ENCODE measurements around the gene ARGLU1.
"Not testable (repeated sequence)": the region's sequence is repeated elsewhere in the genome, so short reads cannot be mapped to it uniquely, and the experiment has no call there.

ARGLU1 gene

DNA sequence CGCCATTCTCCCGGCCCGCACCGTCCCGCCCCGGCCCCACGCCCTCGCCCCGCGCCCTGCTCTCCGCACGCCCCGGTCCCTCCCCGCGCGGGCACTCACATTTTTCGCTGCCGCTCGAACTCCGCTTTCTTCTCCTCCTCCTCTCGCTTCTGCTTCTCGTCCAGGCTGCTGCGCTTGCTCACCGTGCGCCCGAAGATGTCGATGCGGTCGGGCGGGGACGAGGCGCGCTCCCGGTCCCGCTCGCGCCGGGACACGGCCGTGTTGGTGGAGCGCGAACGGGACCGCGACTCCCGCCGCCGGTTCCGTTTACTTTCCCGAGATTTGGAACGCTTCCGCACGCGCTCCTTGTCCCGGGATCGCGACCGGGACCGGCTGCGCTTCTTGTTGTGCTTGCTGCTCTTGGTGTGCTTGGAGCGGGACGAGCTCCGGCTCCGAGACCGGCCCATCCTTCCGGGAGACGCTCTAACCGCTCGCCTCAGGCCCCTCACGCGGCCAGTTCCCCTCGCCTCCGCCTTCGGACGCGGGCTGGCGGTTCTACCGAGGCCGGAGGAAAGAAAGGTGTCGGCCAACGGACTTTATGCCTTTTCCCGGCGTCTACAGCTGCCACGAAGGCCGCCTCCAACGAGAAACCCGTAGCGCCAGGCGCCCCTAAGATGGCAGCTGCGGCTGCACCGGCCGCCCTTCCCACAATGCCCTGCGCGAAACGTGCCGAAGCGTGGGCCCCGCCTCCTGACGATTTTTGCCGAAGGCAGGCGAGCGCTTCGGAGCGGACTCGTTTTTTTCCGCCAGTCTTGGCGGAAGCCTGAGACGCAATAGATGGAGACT lies at the start of gene ARGLU1:
Gene ARGLU1 (minus strand): TSS at position 664 of the 825 bp plus-strand sequence. CDS start 218 bp downstream, at position 446.
- peak; percentile 86 for DNase-seq (ENCODE audit: low spot score)
- FAIRE-seq: no peak

DNA sequence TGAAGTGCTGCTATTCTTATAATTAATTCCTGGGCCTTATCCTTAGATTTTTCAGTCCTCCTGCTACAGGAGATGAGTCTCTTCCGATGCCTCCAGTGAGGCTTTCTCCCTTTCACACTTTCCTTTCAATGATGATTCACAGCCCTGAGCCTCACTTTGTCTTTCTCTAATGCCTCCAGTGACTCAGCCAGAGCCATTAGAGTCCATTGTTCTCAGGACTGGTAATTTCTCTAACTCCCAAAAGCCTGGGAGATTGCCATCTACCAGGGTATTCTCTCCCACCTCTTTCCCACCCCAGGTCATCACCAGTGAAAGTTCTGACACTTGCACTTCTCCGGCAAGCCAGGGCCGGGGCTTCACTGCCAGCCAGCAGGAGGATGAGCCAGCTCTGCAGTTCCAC lies 49.6 kb upstream of the ARGLU1 start:
- DNase-seq (ENCODE audit: low spot score) (peak; percentile 35), FAIRE-seq (no peak)

DNA sequence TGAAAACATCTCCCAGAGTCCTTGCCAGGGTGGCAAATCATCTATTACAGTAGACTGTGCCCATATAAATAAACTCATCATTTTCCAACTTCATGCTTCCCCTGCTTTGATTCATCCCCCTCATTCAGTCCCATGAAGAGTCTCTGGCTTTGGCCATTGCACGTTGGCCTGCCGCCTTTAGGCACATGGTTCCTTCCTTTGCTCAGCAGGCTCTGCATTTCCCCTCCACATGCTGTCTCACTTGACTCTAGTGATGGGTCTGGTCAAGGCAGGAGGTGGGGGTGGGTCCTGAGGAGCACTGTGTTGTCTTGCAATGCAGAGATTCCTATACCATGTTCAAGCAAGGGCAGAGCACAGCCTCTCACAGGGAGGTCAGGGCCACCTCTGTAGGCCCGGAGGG lies 48.8 kb upstream of the ARGLU1 start:
- no peak for FAIRE-seq

GRCh38 chr13:106614874-106615273 lies 46.9 kb upstream of the ARGLU1 start:
- no peak for FAIRE-seq
- DNase-seq (ENCODE audit: low spot score): no peak

More for the DNA sequence above, 48.8 kb upstream of the ARGLU1 start:
- DNase-seq (ENCODE audit: low spot score): no peak

DNA sequence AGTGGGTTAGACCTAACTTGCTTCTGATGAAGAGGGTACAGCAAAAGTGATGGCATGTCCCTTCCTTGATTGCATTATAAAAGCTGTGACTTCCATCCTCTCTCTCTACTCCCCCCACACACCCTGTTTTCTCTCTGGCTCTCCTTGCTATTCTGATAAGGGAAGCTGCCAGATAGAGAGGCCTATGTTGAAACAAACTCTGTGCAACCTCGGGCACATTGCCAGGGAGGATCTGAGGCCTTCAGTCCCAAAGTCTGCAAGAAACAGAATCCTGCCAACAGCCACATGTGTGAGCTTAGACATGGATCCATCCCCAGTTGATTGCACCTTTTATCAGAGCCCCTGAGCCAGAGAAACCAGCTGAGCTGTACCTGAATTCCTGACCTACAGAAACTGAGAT lies 44.8 kb upstream of the ARGLU1 start:
- no peak for DNase-seq (ENCODE audit: low spot score)
- FAIRE-seq: no peak

GRCh38 chr13:106610486-106610885 lies 42.5 kb upstream of the ARGLU1 start:
- DNase-seq (ENCODE audit: low spot score) (no peak), FAIRE-seq (no peak)

- DNase-seq (ENCODE audit: low spot score): no peak
- no peak for FAIRE-seq
Measured at GRCh38 chr13:106609116-106609515, 41.2 kb upstream of the ARGLU1 start.

GRCh38 chr13:106603546-106603945 lies 35.6 kb upstream of the ARGLU1 start:
- no peak for DNase-seq (ENCODE audit: low spot score)
- FAIRE-seq: no peak

- DNase-seq (ENCODE audit: low spot score): no peak
- FAIRE-seq: no peak
Measured at GRCh38 chr13:106602178-106602577, 34.2 kb upstream of the ARGLU1 start.

DNA sequence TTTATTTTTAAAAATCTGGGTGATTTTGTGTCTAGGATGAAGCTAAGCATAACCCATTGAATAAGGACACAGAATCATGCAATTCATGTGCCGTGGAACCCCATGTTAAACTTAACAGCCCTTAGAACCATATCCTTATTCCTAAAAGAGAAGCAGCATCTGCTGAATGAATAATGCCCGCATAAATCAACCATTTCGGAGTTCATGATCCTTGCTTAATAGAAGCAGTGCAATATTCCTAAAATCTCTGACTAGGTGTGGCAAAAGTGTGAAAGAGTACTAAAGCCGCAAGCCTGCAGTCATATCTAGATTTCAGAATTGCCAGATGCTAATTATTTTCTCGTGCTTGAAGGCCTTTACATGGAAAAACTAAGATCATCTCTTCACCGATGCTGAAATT lies 33.6 kb upstream of the ARGLU1 start:
- FAIRE-seq (no peak), DNase-seq (ENCODE audit: low spot score) (no peak)

- DNase-seq (ENCODE audit: low spot score); FAIRE-seq: not testable (repeated sequence)
Measured at GRCh38 chr13:106600798-106601135, 32.8 kb upstream of the ARGLU1 start.

DNA sequence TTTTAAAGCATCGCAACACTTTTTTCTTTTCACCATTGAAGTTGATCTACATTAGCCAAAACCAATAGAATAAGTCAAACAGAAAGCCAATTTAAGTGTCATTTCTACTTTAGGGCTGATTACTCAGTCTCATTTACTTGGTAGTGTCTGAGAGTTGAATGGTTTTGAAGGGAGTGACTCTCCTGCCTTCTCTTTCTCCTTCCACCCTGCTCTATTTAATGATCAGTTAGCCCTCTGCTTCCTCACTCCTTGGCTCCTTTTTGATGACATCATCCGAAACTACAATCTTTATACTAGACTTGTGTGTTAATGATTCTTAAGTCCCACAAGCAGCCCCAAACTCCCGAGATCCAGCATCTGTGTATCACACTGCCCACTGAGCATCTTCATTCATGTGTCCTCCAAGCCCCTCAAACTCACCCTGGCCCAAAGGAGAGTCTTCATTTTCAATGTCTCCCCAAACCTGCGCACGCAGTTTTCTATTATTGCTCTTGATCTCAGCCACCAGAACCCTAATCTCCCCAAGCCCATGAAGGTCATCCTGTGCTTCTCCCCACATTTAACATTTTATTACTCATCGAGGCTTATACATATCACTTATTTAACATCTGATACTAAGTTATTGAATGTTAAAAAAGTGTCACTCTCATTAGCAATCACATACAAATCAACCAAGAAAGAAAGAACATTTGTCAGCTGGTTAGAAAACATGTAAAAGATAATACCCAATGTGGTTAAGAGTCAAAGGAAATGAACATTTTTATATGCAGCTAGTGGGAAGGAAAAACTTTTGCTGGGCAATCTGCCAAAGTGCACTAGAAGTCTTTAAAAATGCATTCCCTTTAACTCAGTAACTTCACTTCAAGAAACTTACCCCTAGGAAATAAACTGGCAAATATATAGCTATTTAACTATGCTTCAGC lies 32.2 kb upstream of the ARGLU1 start:
- peak; percentile 6 for DNase-seq (ENCODE audit: low spot score)
- no peak for FAIRE-seq

DNA sequence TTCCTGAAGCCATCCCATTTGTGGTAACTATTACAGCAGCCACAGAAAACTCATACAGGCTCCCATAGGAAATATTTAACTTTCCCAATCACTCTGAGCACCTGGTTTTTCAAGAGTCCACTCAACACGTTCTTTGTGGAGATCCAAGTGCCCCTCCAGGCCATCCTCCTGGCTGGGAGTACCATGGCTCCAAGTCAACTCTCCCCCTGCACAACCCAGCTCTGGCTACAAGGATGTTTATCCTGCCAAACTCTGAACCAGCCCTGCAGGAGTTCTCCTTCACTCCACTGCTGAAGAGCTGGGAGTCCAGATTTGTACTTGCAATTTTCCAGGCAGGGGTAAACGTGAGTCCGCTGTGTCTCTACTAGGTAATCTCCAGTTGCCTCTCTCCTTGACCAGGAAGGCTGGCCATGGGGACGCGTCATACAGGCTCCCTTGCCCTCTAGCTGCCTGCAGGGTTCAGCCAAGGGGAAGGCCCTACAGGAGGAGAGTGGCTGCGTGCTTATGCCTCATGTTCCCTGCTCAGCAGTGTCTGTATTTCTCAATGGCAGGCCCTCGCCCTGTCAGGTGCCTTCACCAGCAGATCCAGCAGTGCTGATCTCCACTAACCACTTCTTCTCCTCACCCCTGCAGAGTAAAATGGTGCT lies 29.9 kb upstream of the ARGLU1 start:
- DNase-seq (ENCODE audit: low spot score) (no peak), FAIRE-seq (no peak)

GRCh38 chr13:106597186-106597585 lies 29.2 kb upstream of the ARGLU1 start:
- DNase-seq (ENCODE audit: low spot score) (no peak), FAIRE-seq (no peak)

DNA sequence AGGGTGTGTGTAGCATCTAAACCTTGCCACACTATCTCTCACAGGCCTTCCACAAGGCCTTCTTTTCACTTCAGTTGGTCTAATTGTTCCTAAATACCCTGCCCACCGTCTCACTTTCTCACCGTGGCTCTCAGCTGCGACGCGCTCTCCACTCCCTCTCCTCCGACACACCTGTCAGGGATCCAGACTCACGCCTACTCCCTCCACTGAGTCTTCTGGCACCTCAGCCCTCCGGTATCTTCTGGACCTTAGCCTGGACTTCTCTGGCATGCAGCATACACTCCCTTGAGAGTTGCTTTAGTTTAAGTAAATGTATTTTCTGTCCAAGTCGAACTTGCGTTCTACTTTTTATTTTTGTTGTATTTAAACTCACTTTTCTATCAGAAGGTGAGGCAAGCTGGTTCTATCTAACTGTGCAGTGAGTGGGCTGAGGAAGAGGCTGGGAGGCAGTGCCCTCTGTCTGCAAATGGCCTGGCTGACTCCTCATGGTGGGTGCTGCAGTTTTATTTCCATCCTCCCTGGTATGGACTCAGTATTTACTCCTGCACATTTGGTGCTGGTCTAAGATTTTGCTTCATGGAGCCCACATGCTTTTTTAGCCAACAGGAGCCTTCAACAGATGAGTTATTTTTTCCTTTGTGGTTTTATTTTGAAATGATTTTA lies 28.5 kb upstream of the ARGLU1 start:
- DNase-seq (ENCODE audit: low spot score) (no peak), FAIRE-seq (no peak)

DNA sequence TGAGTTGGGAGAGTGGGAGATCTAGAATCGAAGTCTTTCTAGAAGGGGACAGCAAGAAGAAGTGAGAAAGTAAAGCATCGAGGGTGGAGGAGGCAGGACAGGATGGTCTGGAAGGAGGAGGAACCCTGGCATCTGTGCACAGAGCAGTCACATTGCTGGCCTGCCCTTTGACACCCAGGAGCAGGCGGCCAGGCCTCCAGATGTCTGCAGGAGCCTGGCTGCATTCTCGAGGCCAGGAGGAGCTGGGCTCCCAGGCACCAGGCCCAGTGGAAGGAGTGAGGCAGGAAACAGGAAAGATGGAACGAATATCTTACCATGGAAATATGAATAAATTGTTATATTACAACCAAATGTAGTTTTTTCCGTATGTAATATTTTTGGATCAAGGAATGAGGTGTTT lies 27.7 kb upstream of the ARGLU1 start:
- no peak for FAIRE-seq

GRCh38 chr13:106594980-106595379 lies 27.0 kb upstream of the ARGLU1 start:
- FAIRE-seq: no peak
- no peak for DNase-seq (ENCODE audit: low spot score)

More for the DNA sequence above, 27.7 kb upstream of the ARGLU1 start:
- no peak for DNase-seq (ENCODE audit: low spot score)

DNA sequence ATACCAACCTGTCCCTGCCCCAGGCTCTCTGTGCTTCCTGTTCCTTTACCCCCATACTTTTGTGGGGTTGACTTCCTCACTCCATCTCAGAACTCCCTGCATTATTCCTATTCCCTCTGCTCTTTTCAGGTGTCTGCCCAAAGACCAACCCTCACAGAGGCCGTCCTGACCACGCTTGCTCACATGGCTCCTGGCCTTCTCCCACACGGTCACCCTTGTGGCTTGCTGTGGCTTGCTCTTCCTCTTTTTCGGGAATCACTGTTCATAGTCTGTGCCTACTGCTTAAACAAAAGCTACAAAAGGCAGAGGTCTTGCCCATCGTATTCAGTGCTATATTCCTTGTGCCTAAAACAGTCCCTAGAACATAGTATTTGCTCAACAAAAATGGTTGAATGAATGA lies 25.2 kb upstream of the ARGLU1 start:
- no peak for DNase-seq (ENCODE audit: low spot score)
- no peak for FAIRE-seq

DNA sequence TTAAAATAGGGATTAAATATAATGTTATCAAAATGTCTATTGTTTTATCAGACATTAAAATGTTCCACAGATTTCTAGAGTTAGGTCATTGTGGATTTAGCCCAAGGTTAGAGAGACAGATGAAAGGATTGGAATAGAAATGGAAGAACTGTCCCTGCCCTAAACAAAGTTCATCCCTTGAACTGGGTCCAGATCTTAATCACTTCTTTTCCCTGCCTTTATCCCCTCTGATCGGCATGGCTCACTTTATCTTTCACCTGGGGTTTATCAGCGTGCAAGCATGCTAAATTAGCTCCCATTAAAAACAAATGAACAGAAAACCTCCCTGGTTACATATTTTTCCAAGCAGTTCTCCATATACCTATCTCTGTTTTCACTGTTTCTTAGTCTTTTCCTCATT lies 23.4 kb upstream of the ARGLU1 start:
- DNase-seq (ENCODE audit: low spot score) (no peak), FAIRE-seq (no peak)

GRCh38 chr13:106589716-106590115 lies 21.8 kb upstream of the ARGLU1 start:
- no peak for DNase-seq (ENCODE audit: low spot score)
- FAIRE-seq: no peak

DNA sequence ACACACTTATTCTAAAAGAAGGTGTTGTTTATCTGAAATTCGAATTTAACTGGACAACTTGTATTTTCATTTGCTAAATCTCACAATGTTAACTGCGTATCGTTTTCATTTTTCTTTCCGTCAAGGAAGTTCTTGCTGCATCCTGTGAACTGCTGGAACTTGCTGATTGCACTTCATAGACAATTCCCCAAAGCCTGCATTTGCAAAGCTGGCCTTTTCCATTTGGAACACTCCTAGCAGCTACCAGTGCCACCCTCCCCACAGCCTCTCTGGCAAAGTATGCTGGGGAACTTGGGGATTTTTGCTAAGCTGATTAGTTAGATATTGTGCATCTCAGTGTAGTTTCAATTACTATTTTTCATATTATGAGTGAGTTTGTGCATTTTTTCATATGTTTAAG lies 20.4 kb upstream of the ARGLU1 start:
- DNase-seq (ENCODE audit: low spot score) (no peak), FAIRE-seq (no peak)

Data from urothelium cell line (cell line).